H1 (cell line): ENCODE measurements around the gene CEMP1. TPM values are rescaled to one million over a fixed set of nuclear protein-coding genes. Genes with fewer than 3 reads are reported as not detected.

Experiments
- ATF3 ChIP-seq: IDR thresholded peaks from 2 replicates; pipeline ENCODE4 v1.6.1; 2011; ENCODE audit warnings: low read depth, mild to moderate bottlenecking, low read length; ENCODE audit not compliant: insufficient read depth
- BCL11A ChIP-seq, 2 experiments: IDR thresholded peaks; one replicate each; pipeline ENCODE4 v1.6.1; 2011; ENCODE audit warnings: low read depth in 2 of 2, low read length in 2 of 2, mild to moderate bottlenecking in 2 of 2
- CBX5 ChIP-seq: fragments of 300-800, 300-1000 bp; sonication (generic); IDR thresholded peaks from 2 replicates; pipeline ENCODE4 v1.7.1; 2016; ENCODE audit warnings: antibody characterized with exemption, low read length, low read depth
- CHD1 ChIP-seq: IDR thresholded peaks from 2 replicates; pipeline ENCODE4 v1.6.1; 2012; ENCODE audit warnings: low read depth, low read length, improper control_type of control experiment
- CTBP2 ChIP-seq: IDR thresholded peaks from 2 replicates; pipeline ENCODE4 v1.7.0; 2011; ENCODE audit warnings: borderline replicate concordance, mild to moderate bottlenecking, moderate library complexity, mixed read lengths, low read length; ENCODE audit not compliant: insufficient read depth, insufficient read length
- EGR1 ChIP-seq: IDR thresholded peaks from 2 replicates; pipeline ENCODE4 v1.6.1; 2011; ENCODE audit warnings: low read depth, low read length, borderline replicate concordance
- FOSL1 ChIP-seq: IDR thresholded peaks from 2 replicates; pipeline ENCODE4 v1.6.1; 2011; ENCODE audit warnings: mild to moderate bottlenecking, low read depth, low read length, moderate library complexity; ENCODE audit not compliant: insufficient read depth
- GABPA ChIP-seq: IDR thresholded peaks from 2 replicates; pipeline ENCODE4 v1.6.1; 2011; ENCODE audit warnings: mild to moderate bottlenecking, low read length, moderate library complexity, borderline replicate concordance; ENCODE audit not compliant: insufficient read depth
- HDAC2 ChIP-seq, 2 experiments: fragments of 300-600 bp in 1 of 2; sonication (generic) in 1 of 2; IDR thresholded peaks; 2 replicates each; pipeline ENCODE4 v1.6.1; 2011 to 2012; ENCODE audit warnings: low read depth in 2 of 2, low read length in 2 of 2, mild to moderate bottlenecking in 2 of 2, moderate library complexity in 2 of 2, borderline replicate concordance in 1 of 2, inconsistent platforms in 1 of 2
- KDM4A ChIP-seq: IDR thresholded peaks from one replicate; pipeline ENCODE4 v1.7.1; 2012; ENCODE audit warnings: low read depth, mild to moderate bottlenecking, moderate library complexity, low read length, inconsistent platforms; ENCODE audit not compliant: severe bottlenecking
- KDM5A ChIP-seq: fragments of 200-600 bp; IDR thresholded peaks from 2 replicates; pipeline ENCODE4 v1.7.1; 2012; ENCODE audit warnings: mild to moderate bottlenecking, low read length, inconsistent platforms, mixed read lengths
- MAX ChIP-seq: IDR thresholded peaks from 2 replicates; pipeline ENCODE4 v1.6.1; 2012; ENCODE audit warnings: inconsistent platforms
- NANOG ChIP-seq: IDR thresholded peaks from 2 replicates; pipeline ENCODE4 v1.6.1; 2011; ENCODE audit warnings: low read length, low read depth, mild to moderate bottlenecking, inconsistent platforms; ENCODE audit not compliant: insufficient read depth, poor library complexity, severe bottlenecking
- NRF1 ChIP-seq: IDR thresholded peaks from 2 replicates; pipeline ENCODE4 v1.6.1; 2011; ENCODE audit warnings: mild to moderate bottlenecking, low read depth, low read length, improper control_type of control experiment
- RAD21 ChIP-seq, 2 experiments: IDR thresholded peaks in 1 of 2; conservative IDR thresholded peaks in 1 of 2; 2 replicates each; pipeline ENCODE4 v1.6.1; 2011; ENCODE audit warnings: low read depth in 2 of 2, low read length in 2 of 2, improper control_type of control experiment in 1 of 2, inconsistent platforms in 1 of 2, mild to moderate bottlenecking in 1 of 2, moderate library complexity in 1 of 2
- RFX5 ChIP-seq: IDR thresholded peaks from 2 replicates; pipeline ENCODE4 v1.6.1; 2011; ENCODE audit warnings: low read depth, low read length, improper control_type of control experiment, borderline replicate concordance
- SIN3A ChIP-seq, 2 experiments: IDR thresholded peaks in 1 of 2; conservative IDR thresholded peaks in 1 of 2; 2 replicates each; pipeline ENCODE4 v1.6.1; 2011 to 2012; ENCODE audit warnings: low read length in 2 of 2, improper control_type of control experiment in 1 of 2, low read depth in 1 of 2, mild to moderate bottlenecking in 1 of 2
- SIX5 ChIP-seq: IDR thresholded peaks from 2 replicates; pipeline ENCODE4 v1.6.1; 2011; ENCODE audit warnings: mild to moderate bottlenecking, low read depth, low read length
- SP1 ChIP-seq: IDR thresholded peaks from 2 replicates; pipeline ENCODE4 v1.6.1; 2011; ENCODE audit warnings: low read depth, low read length
- SUZ12 ChIP-seq: fragments of 200-600 bp; sonication (generic); IDR thresholded peaks from 2 replicates; pipeline ENCODE4 v1.6.1; 2012; ENCODE audit warnings: mild to moderate bottlenecking, inconsistent platforms, low read length, moderate library complexity, mixed read lengths
- TEAD4 ChIP-seq: IDR thresholded peaks from 2 replicates; pipeline ENCODE4 v1.6.1; 2012; ENCODE audit warnings: low read depth, low read length, inconsistent platforms, mixed read lengths
- YY1 ChIP-seq: IDR thresholded peaks from 2 replicates; pipeline ENCODE4 v1.6.1; 2011; ENCODE audit warnings: low read depth, mild to moderate bottlenecking, low read length
- polyA plus RNA-seq, 7 experiments: library from polyadenylated mRNA; depleted of rRNA in 3 of 7; stranded (reverse) in 5 of 7; unstranded in 2 of 7; fragments of >200 nt in 5 of 7; fragments of 200-250 nt in 2 of 7; gene quantifications; 1 replicate in 5 of 7; 2 replicates in 1 of 7; 4 replicates in 1 of 7; pipeline versions ENCODE4 v1.2.1 to v1.2.3, GENCODE V29; 2011 to 2013; ENCODE audit warnings: missing spikeins in 2 of 7, mixed read lengths in 2 of 7
- total RNA-seq: library from RNA; stranded (reverse); fragmentation: NEBNext Ultra II Directional; extraction: Animal tissue kit (Norgen Biotek cat#: 25700); gene quantifications from 2 replicates; pipeline ENCODE4 v1.2.1, GENCODE V29; 2021

Gene CEMP1
- total and polyA plus RNA-seq, 2 of the 8 experiments (the other 6 are each of a cell fraction or from before 2014, with no cell fraction given) = not detected

GRCh38 chr16:2520097-2520783 lies 11.0 kb downstream of the CEMP1 start, which contains the start of gene AMDHD2 (continued):
- TF ChIP-seq SIX5 (no peak), KDM4A (peak; percentile 33), MAX (peak; percentile 96), BCL11A (IDR thresholded peaks at IDR 0.05; ENCODE audit: low read depth in 2 of 2, low read length in 2 of 2) (no peak), GABPA (peak; percentile 53; the same call in 1 of the 2 replicates), YY1 (peak; percentile 38; the same call in 1 of the 2 replicates), CBX5 (no peak), RAD21 (IDR thresholded peaks at IDR 0.05 in 1 of 2, conservative IDR thresholded peaks at IDR 0.05 in 1 of 2; ENCODE audit: low read depth in 2 of 2, low read length in 2 of 2) (peak in 1 of 2 experiments; percentile 18; a peak in 1 of 4 replicates), CTBP2 (no peak), SUZ12 (no peak), SP1 (no peak), RFX5 (no peak), NANOG (peak; percentile 65), HDAC2 (IDR thresholded peaks at IDR 0.05; ENCODE audit: borderline replicate concordance in 1 of 2, low read depth in 2 of 2, low read length in 2 of 2) (no peak), EGR1 (peak; percentile 76; the same call in 1 of the 2 replicates), CHD1 (no peak), SIN3A (conservative IDR thresholded peaks at IDR 0.05 in 1 of 2, IDR thresholded peaks at IDR 0.05 in 1 of 2; ENCODE audit: low read depth in 1 of 2, low read length in 2 of 2) (peak; percentile 96 to 97), FOSL1 (no peak), TEAD4 (no peak), KDM5A (no peak; the same call in 1 of the 2 replicates), ATF3 (peak; percentile 100), NRF1 (no peak; the same call in 1 of the 2 replicates)
